NCI-H345 treated with DMSO at 0.1 percent for 48 hours (cell line): Measurements from ENCODE around the gene DLST.
"Not testable (repeated sequence)": the region's sequence is repeated elsewhere in the genome, so short reads cannot be mapped to it uniquely, and the experiment has no call there.

Source experiments
- DNase-seq: peaks from one replicate; lab custom pipeline; 2025; ENCODE audit not compliant: unreplicated experiment; lab: John Stamatoyannopoulos, UW

DLST gene

GRCh38 chr14:74917178-74917543 lies 35.4 kb downstream of the DLST start:
- no peak for DNase-seq

GRCh38 chr14:74917646-74918081 lies 35.9 kb downstream of the DLST start:
- no peak for DNase-seq

- DNase-seq, result no peak
Measured at GRCh38 chr14:74918380-74918779, 36.7 kb downstream of the DLST start.

- no peak for DNase-seq
Measured at GRCh38 chr14:74919421-74920165, 37.9 kb downstream of the DLST start.

- DNase-seq, result no peak
Measured at GRCh38 chr14:74920281-74920680, 38.6 kb downstream of the DLST start.

GRCh38 chr14:74921053-74921620 lies 39.4 kb downstream of the DLST start:
- no peak for DNase-seq

- no peak for DNase-seq
Measured at GRCh38 chr14:74921987-74922751, 40.5 kb downstream of the DLST start.

GRCh38 chr14:74922752-74923401 lies 41.2 kb downstream of the DLST start, which contains the start of gene RPS6KL1:
Gene RPS6KL1, minus strand, starts transcription at chr14:74923260. Its CDS starts 1,719 bp downstream, at chr14:74921541.
- peak; percentile 78 for DNase-seq

- DNase-seq, result no peak
Measured at GRCh38 chr14:74924061-74924460, 42.3 kb downstream of the DLST start.

- DNase-seq, result no peak
Measured at GRCh38 chr14:74927225-74927624, 45.5 kb downstream of the DLST start.

- no peak for DNase-seq
Measured at GRCh38 chr14:74929242-74929641, 47.5 kb downstream of the DLST start.

GRCh38 chr14:74931744-74932143 lies 50.0 kb downstream of the DLST start:
- DNase-seq, result not testable (repeated sequence)

- DNase-seq, result no peak
Measured at GRCh38 chr14:74932401-74932901, 50.7 kb downstream of the DLST start.

GRCh38 chr14:74932936-74933335 lies 51.2 kb downstream of the DLST start:
- not testable (repeated sequence) for DNase-seq

- no peak for DNase-seq
Measured at GRCh38 chr14:74934041-74934440, 52.3 kb downstream of the DLST start.

- no peak for DNase-seq
Measured at GRCh38 chr14:74934476-74935359, 53.0 kb downstream of the DLST start.

GRCh38 chr14:74935360-74935680 lies 53.6 kb downstream of the DLST start:
- DNase-seq, result no peak

- no peak for DNase-seq
Measured at GRCh38 chr14:74936151-74936550, 54.4 kb downstream of the DLST start.

GRCh38 chr14:74936731-74937130 lies 55.0 kb downstream of the DLST start:
- DNase-seq, result no peak

GRCh38 chr14:74937171-74937570 lies 55.5 kb downstream of the DLST start:
- DNase-seq, result no peak
